ENCODE data around the gene AVP. TPM values are rescaled to one million over a fixed set of nuclear protein-coding genes. Genes with fewer than 3 reads are reported as not detected.

AVP gene
- total RNA-seq, 1 experiment from 2014 or later = not detected

GRCh38 chr20:3051385-3052019 lies 33.0 kb downstream of the AVP start:
- ChIA-PET POLR2A (no interaction called here), CTCF (interaction anchor here (0.9 kb wide), 1 partner anchor 52 kb away, joined by 3 read pairs; no protein-coding TSS in a partner anchor)
- Mint-ChIP-seq H3K27me3 (ENCODE audit: insufficient read depth, unreplicated experiment) (no peaks in the 10 kb centered on the region), H3K27ac (ENCODE audit: unreplicated experiment) (no peak overlapping the region), H3K9me3 (ENCODE audit: unreplicated experiment) (no peaks in the 10 kb centered on the region), H3K4me1 (ENCODE audit: low read depth, unreplicated experiment) (peaks cover 6% of the 10 kb centered on the region), H3K36me3 (ENCODE audit: insufficient read depth, unreplicated experiment) (peaks cover 51% of the 10 kb centered on the region), H3K4me3 (ENCODE audit: unreplicated experiment) (no peak overlapping the region)
- DNase-seq = no peak
- no TSS peak for BruUV-seq (replicated peaks)
- H3K4me1 ChIP-seq = peaks cover 7% of the 10 kb centered on the region; the same call in 1 of the 2 replicates
- H3K36me3 ChIP-seq (ENCODE audit: control insufficient read depth, insufficient read depth, low read length) = peaks cover 11% of the 10 kb centered on the region
- H3K27me3 ChIP-seq (replicated peaks; ENCODE audit: control insufficient read depth, insufficient read depth, low read length) = no peaks in the 10 kb centered on the region
- no peak overlapping the region for H3K4me3 ChIP-seq (ENCODE audit: low read depth, low read length)
- no peaks in the 10 kb centered on the region for H3K9me3 ChIP-seq
- intact Hi-C loops (cut with micrococcal nuclease; ENCODE audit: unreplicated experiment) = loop anchor here (5.0 kb wide), 1 partner anchor 66 kb away; no protein-coding TSS in a partner anchor
- no peak for TF ChIP-seq CTCF (IDR thresholded peaks at IDR 0.05; ENCODE audit: insufficient read depth in 1 of 2, low read depth in 1 of 2, low read length in 1 of 2, severe bottlenecking in 1 of 2, unreplicated experiment in 1 of 2)

- CTCF ChIA-PET = no interaction called here
- Mint-ChIP-seq H3K9me3 (ENCODE audit: unreplicated experiment) (no peaks in the 10 kb centered on the region), H3K36me3 (ENCODE audit: insufficient read depth, unreplicated experiment) (peaks cover 77% of the 10 kb centered on the region), H3K27ac (ENCODE audit: unreplicated experiment) (no peak overlapping the region), H3K4me3 (ENCODE audit: unreplicated experiment) (peak overlapping the region; percentile 83), H3K4me1 (ENCODE audit: low read depth, unreplicated experiment) (peaks cover 8% of the 10 kb centered on the region), H3K27me3 (ENCODE audit: insufficient read depth, unreplicated experiment) (no peaks in the 10 kb centered on the region)
- H3K9me3 ChIP-seq = no peaks in the 10 kb centered on the region
- peaks cover 11% of the 10 kb centered on the region for H3K36me3 ChIP-seq (ENCODE audit: control insufficient read depth, insufficient read depth, low read length)
- H3K4me1 ChIP-seq = peaks cover 14% of the 10 kb centered on the region
- TSS peak; percentile 67 for BruUV-seq (replicated peaks)
- intact Hi-C loops (cut with micrococcal nuclease; ENCODE audit: unreplicated experiment) = no loop called here
- no peaks in the 10 kb centered on the region for H3K27me3 ChIP-seq (replicated peaks; ENCODE audit: control insufficient read depth, insufficient read depth, low read length)
- H3K4me3 ChIP-seq (ENCODE audit: low read depth, low read length) = peak overlapping the region; percentile 96
- TF ChIP-seq CTCF (IDR thresholded peaks at IDR 0.05; ENCODE audit: insufficient read depth in 1 of 2, low read depth in 1 of 2, low read length in 1 of 2, severe bottlenecking in 1 of 2, unreplicated experiment in 1 of 2) = no peak
- POLR2A ChIA-PET = no interaction called here
- DNase-seq = no peak
These were observed 36.8 kb downstream of the AVP start for GRCh38 chr20:3047486-3048419.

GRCh38 chr20:3046677-3047462 lies 37.7 kb downstream of the AVP start:
- no TSS peak for BruUV-seq (replicated peaks)

More at GRCh38 chr20:3046677-3047462, 37.7 kb downstream of the AVP start:
- Histone ChIP-seq H3K9me3 (no peaks in the 10 kb centered on the region), H3K36me3 (ENCODE audit: control insufficient read depth, insufficient read depth, low read length) (peaks cover 11% of the 10 kb centered on the region), H3K4me1 (peaks cover 14% of the 10 kb centered on the region), H3K4me3 (ENCODE audit: low read depth, low read length) (peak overlapping the region; percentile 96), H3K27me3 (replicated peaks; ENCODE audit: control insufficient read depth, insufficient read depth, low read length) (no peaks in the 10 kb centered on the region)
- Mint-ChIP-seq H3K9me3 (ENCODE audit: unreplicated experiment) (no peaks in the 10 kb centered on the region), H3K4me3 (ENCODE audit: unreplicated experiment) (peak overlapping the region; percentile 83), H3K36me3 (ENCODE audit: insufficient read depth, unreplicated experiment) (peaks cover 82% of the 10 kb centered on the region), H3K4me1 (ENCODE audit: low read depth, unreplicated experiment) (peaks cover 10% of the 10 kb centered on the region), H3K27me3 (ENCODE audit: insufficient read depth, unreplicated experiment) (no peaks in the 10 kb centered on the region), H3K27ac (ENCODE audit: unreplicated experiment) (peak overlapping the region; percentile 37)
- TF ChIP-seq CTCF (IDR thresholded peaks at IDR 0.05; ENCODE audit: insufficient read depth in 1 of 2, low read depth in 1 of 2, low read length in 1 of 2, severe bottlenecking in 1 of 2, unreplicated experiment in 1 of 2) = no peak
- DNase-seq = peak; percentile 52 to 62
- CTCF ChIA-PET = no interaction called here
- intact Hi-C loops (cut with micrococcal nuclease; ENCODE audit: unreplicated experiment) = no loop called here
- POLR2A ChIA-PET = no interaction called here
